ENCODE measurements around the gene EGR2.
"Not testable (repeated sequence)": the region's sequence is repeated elsewhere in the genome, so short reads cannot be mapped to it uniquely, and the experiment has no call there.

Gene EGR2

GRCh38 chr10:62795762-62796161 is 20.4 kb downstream of the EGR2 start:
- DNase-seq (ENCODE audit: extremely low read depth in 1 of 2, low read depth in 1 of 2) = no peak

DNA sequence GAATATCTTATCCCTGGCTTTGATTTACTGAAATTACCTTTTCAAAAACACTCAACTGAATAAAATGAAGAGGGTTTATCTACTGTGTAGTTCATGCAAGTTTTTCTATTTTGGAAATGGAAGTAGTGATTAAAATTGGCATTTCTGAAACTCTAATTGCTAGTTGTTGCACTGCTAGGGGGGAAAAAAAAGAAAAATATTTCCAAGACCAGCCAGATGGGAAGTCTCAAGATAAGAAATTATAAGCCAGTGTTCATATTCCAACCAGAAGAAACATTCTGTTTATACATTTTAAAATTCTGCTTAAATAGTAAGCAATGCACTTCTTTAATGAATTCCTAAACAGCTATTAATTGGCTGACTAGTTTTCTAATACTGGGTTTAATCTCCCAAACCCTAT is 21.1 kb downstream of the EGR2 start:
- DNase-seq (ENCODE audit: extremely low read depth in 1 of 2, low read depth in 1 of 2) = no peak

DNA sequence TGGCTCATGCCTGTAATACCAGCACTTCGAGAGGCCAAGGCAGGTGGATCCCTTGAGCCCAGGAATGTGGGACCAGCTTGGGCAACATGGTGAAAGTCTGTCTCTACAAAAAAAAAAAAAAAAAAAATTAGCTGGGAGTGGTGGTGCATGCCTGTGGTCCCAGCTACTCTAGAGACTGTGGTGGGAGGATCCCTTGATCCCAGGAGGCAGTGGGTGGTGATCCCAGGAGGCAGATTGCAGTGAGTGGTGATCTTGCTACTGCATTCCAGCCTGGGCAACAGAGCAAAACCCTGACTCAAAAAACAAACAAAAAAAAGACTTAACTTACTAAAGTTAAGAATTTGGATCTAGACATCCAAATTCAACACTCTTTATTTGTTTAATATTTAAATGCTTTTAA is 21.9 kb downstream of the EGR2 start:
- DNase-seq (ENCODE audit: extremely low read depth in 1 of 2, low read depth in 1 of 2) = no peak

- DNase-seq (ENCODE audit: extremely low read depth in 1 of 2, low read depth in 1 of 2) = no peak
Observed at GRCh38 chr10:62792261-62792660, 23.9 kb downstream of the EGR2 start.

DNA sequence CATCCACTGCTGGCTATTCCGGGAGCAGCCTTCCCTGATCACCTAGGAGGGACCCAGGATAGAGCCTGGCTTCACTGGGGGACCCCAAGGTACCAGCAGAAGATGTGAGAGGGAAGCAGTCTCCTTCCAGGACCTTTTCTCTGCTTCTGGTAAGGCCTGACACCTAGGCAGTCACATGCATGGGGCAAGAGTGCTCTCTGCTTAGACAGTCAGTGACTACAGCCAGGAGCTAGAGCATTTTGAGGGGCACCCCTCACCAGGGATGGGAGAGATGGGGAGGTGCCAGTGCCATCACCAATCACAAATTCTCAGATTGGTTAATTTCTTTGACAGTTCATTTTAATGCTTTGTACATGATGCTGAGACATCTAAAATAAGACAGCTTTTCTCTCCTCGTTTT is 25.6 kb downstream of the EGR2 start:
- DNase-seq (ENCODE audit: extremely low read depth in 1 of 2, low read depth in 1 of 2) = no peak

DNA sequence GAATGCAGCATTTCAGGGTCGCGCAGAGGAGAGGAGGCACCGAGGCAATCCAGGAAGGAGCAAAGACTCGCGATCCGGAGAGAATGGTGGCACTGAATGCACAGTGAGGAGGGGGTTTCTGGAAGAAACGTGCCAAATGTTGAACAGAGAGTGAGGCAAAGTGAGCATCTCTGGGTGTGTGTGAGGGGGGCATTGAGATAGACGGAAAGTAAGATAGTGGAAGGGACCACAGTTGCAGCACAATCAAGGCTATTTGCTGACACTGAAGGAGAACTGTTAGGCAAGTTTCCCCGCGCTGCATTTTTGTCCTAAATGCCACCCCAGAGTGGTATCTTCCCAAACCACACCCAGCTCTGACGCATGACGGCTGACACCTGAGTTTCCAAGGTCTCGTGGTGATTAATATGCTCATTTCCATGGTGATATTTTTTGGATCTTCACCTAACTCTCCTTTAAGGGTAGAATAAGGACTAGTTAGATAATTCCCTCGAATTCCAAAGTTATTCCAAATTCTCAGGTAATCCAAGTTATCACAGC is 26.1 kb downstream of the EGR2 start:
- DNase-seq (ENCODE audit: extremely low read depth in 1 of 2, low read depth in 1 of 2) = no peak

- DNase-seq (ENCODE audit: extremely low read depth in 1 of 2, low read depth in 1 of 2) = no peak
Observed at GRCh38 chr10:62788861-62789467, 27.2 kb downstream of the EGR2 start.

DNA sequence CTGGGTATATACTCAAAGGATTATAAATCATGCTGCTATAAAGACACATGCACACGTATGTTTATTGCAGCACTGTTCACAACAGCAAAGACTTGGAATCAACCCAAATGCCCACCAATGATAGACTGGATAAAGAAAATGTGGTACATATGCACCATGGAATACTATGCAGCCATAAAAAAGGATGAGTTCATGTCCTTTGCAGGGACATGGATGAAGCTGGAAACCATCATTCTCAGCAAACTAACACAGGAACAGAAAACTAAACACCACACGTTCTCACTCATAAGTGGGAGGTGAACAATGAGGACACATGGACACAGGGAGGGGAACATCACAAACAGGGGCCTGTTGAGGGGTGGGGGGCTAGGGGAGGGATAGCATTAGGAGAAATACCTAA is 27.9 kb downstream of the EGR2 start:
- not testable (repeated sequence) for DNase-seq (ENCODE audit: extremely low read depth in 1 of 2, low read depth in 1 of 2)

GRCh38 chr10:62784537-62784936 is 31.6 kb downstream of the EGR2 start:
- not testable (repeated sequence) for DNase-seq (ENCODE audit: extremely low read depth in 1 of 2, low read depth in 1 of 2)

- DNase-seq (ENCODE audit: extremely low read depth in 1 of 2, low read depth in 1 of 2) = peak; percentile 63
Observed at GRCh38 chr10:62779487-62780248, 36.5 kb downstream of the EGR2 start.

GRCh38 chr10:62778125-62778524 is 38.0 kb downstream of the EGR2 start:
- DNase-seq (ENCODE audit: extremely low read depth in 1 of 2, low read depth in 1 of 2) = no peak

DNA sequence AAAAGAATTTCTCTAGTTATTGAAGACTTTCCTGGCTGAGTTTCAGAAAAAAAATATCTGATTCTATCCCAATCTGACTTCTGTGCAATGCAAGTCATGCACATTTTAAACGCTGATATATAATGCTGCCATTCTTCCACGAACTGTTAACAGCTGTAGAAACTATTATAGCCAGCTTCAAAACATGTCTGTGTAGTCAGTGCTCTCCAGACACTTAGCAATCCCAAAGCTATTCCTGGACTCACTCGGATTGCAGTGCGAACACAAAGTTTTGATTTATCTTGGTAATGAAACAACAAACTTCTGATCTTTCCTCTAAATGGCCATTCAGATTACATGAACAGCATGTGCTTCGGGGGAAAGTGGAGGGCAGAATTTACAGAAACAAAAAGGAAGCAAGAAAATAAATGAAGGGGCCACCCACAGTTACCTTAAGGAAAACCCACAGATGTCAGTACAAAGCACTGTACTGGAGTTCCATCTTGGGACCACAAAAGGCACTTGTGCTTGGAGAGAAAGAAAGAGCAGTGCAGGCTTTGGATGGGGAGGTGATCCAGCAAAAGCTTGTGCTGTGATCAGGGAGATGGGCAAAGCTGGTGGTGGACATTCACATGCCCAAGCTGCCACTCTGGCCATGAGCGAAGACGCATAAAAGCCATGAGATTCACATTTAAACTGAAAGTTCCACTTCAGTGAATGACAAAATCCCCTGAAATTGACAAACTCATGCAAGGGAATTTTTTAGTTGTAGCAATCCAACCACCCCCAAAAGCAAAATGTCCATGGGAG is 43.8 kb downstream of the EGR2 start:
- DNase-seq (ENCODE audit: extremely low read depth in 1 of 2, low read depth in 1 of 2) = no peak

DNA sequence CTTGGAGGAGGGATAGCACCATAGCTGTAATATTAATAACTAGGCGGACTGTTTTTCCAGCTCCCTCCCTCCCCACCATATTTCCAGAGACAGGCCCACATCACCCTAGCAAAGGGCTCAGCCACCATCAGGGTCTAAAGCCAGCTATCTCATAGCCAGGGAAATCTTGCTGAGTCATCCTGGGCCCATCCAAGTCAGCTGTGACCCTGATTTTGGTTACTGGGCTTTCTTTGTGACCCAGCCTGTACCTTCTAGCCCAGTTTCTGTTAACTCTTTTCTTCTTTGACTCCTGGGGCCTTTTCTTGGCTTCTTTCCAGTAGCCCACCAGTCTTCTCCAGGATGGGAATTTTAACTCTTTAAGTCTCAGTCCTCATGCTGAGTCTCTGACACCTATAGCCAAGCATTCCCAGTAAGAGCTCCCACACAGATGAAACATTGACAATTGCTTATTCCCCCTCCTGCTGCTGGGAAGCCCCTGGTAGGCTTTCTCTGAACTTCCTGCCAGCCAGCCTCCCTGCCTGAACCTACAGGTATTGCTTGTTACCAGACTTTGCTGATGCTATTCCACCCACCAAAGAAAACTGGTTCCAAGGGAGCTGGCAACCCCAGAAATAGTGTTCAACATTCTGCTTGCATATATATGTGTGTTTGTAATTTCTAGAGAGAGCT is 46.5 kb downstream of the EGR2 start:
- no peak for DNase-seq (ENCODE audit: extremely low read depth in 1 of 2, low read depth in 1 of 2)

DNA sequence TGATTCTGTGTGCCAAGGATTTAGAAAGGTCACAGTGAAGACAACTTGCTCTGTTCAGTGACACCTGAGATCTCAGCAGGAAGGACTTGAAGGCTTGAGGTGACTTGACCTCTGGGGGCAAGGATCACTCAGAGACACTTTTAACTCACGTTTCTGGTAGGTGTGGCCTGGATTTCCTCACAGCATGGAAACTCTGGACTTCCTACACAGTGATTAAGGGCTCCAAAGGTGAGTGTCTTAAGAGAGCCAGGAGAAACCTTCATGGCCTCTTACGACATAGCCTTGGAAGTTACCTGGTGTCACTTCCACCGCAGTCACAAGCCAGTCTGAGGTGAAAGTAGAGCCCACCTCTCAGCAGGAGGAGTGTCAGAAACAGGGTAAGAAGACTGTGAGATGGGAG is 49.8 kb downstream of the EGR2 start:
- no peak for DNase-seq (ENCODE audit: extremely low read depth in 1 of 2, low read depth in 1 of 2)

DNA sequence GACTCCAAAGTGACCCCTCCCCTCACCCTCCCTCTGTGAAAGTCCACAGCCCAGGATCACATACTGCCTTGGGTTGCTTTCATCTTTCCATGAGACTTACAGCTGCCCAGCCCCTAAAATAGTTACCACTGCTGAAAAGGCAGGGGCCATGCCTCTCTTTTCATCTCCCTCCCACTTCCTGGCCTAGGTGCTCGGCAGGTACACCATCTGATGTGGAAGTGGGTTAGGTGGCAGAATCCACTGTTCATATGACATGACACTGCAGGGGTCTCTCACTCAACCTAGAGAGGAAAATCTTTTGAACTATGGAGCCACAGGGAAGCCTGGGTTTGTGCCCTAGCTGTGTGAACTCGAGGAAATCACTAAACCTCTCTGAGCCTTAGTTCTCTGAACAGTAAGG is 50.4 kb downstream of the EGR2 start:
- no peak for DNase-seq (ENCODE audit: extremely low read depth in 1 of 2, low read depth in 1 of 2)

DNA sequence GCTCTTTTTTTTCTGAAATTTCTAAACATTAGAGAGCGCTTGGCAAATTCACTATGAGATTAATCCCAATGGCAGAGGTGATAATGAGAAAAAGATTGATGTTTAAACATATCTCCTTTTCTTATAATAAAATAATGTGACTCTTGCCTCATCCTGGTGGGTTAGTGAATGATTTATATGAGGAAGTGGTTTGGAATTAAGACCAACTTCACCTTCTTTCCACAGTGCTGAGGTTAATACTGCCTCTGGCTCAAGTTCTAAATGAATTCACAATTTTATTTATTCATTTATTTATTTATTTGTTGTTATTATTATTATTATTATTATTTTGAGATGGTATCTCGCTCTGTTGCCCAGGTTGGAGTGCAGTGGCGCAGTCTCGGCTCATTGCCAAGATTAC is 52.2 kb downstream of the EGR2 start:
- no peak for DNase-seq (ENCODE audit: extremely low read depth in 1 of 2, low read depth in 1 of 2)

GRCh38 chr10:62763155-62763554 is 53.0 kb downstream of the EGR2 start:
- no peak for DNase-seq (ENCODE audit: extremely low read depth in 1 of 2, low read depth in 1 of 2)
